HepG2 (cell line): ENCODE data around the gene HECTD1. TPM values are rescaled to one million over a fixed set of nuclear protein-coding genes. Genes with fewer than 3 reads are reported as not detected.

Experiments
- CC2D1A ChIP-seq: sonication (generic); formaldehyde crosslinking; IDR thresholded peaks from 2 replicates; pipeline ENCODE4 v1.8.1; 2023; ENCODE audit warnings: mild to moderate bottlenecking, missing genetic modification reagents
- GATAD2A ChIP-seq: IDR thresholded peaks from 2 replicates; pipeline ENCODE4 v1.6.1; 2016
- MTF1 ChIP-seq: sonication (generic); formaldehyde crosslinking; IDR thresholded peaks from 2 replicates; pipeline ENCODE4 v1.5.0; 2020; ENCODE audit warnings: missing genetic modification reagents
- NFIB ChIP-seq: sonication (generic); formaldehyde crosslinking; IDR thresholded peaks from 2 replicates; pipeline ENCODE4 v1.9.0; 2021; ENCODE audit warnings: missing genetic modification reagents, mild to moderate bottlenecking, borderline replicate concordance
- NR0B2 ChIP-seq: sonication (generic); formaldehyde crosslinking; IDR thresholded peaks from 2 replicates; pipeline ENCODE4 v1.4.0; 2020; ENCODE audit warnings: mild to moderate bottlenecking, missing genetic modification reagents
- SETDB1 ChIP-seq: sonication (generic); formaldehyde crosslinking; IDR thresholded peaks from 2 replicates; pipeline ENCODE4 v1.5.1; 2020; ENCODE audit warnings: missing genetic modification reagents, mild to moderate bottlenecking, borderline replicate concordance
- ZBTB46 ChIP-seq: sonication (generic); formaldehyde crosslinking; IDR thresholded peaks from 2 replicates; pipeline ENCODE4 v1.4.0; 2020; ENCODE audit warnings: mild to moderate bottlenecking, missing genetic modification reagents, borderline replicate concordance
- ZMYM4 ChIP-seq: sonication (generic); formaldehyde crosslinking; IDR thresholded peaks from 2 replicates; pipeline ENCODE4 v1.8.1; 2023; ENCODE audit warnings: mild to moderate bottlenecking, missing genetic modification reagents
- ZNF230 ChIP-seq: sonication (generic); formaldehyde crosslinking; IDR thresholded peaks from 2 replicates; pipeline ENCODE4 v1.4.0; 2020; ENCODE audit warnings: mild to moderate bottlenecking, missing genetic modification reagents
- ZNF460 ChIP-seq: sonication (generic); formaldehyde crosslinking; IDR thresholded peaks from 2 replicates; pipeline ENCODE4 v1.5.1; 2020; ENCODE audit warnings: missing genetic modification reagents, mild to moderate bottlenecking, borderline replicate concordance
- ZNF580 ChIP-seq: IDR thresholded peaks from 2 replicates; pipeline ENCODE4 v1.6.1; 2016; ENCODE audit warnings: low read depth, borderline replicate concordance
- ZNF678 ChIP-seq: sonication (generic); formaldehyde crosslinking; IDR thresholded peaks from 2 replicates; pipeline ENCODE4 v1.4.0; 2020; ENCODE audit warnings: mild to moderate bottlenecking, missing genetic modification reagents
- ZUFSP ChIP-seq: sonication (generic); formaldehyde crosslinking; IDR thresholded peaks from 2 replicates; pipeline ENCODE4 v1.9.0; 2021; ENCODE audit warnings: missing genetic modification reagents, mild to moderate bottlenecking, borderline replicate concordance
- polyA plus RNA-seq, 8 experiments: library from polyadenylated mRNA; depleted of rRNA in 3 of 8; stranded (reverse) in 7 of 8; unstranded in 1 of 8; fragments of >200 nt; fragmentation: Illumina TruSeq in 4 of 8; extraction: Trizol in 4 of 8; gene quantifications; 2 replicates each; pipeline versions ENCODE4 v1.2.1 to v1.2.3, GENCODE V29; 2011 to 2016; ENCODE audit warnings: low read depth in 4 of 8, missing spikeins in 1 of 8, mixed read lengths in 1 of 8; ENCODE audit not compliant: insufficient read depth in 1 of 8
- total RNA-seq, 5 experiments: library from RNA; depleted of rRNA; stranded (reverse); fragments of >200 nt; fragmentation: Illumina TruSeq; extraction: Trizol; gene quantifications; 2 replicates each; pipeline ENCODE4 v1.2.3, GENCODE V29; 2016; ENCODE audit warnings: low read depth in 1 of 5
- TF ChIP-seq, protein P1 (sequence below): sonication (generic); formaldehyde crosslinking; IDR thresholded peaks from 2 replicates; pipeline ENCODE4 v1.4.0; 2020; ENCODE audit warnings: mild to moderate bottlenecking, missing genetic modification reagents, borderline replicate concordance
- TF ChIP-seq, protein P2 (sequence below): sonication (generic); formaldehyde crosslinking; IDR thresholded peaks from 2 replicates; pipeline ENCODE4 v1.4.0; 2020; ENCODE audit warnings: missing genetic modification reagents, borderline replicate concordance
- TF ChIP-seq, protein P3 (sequence below): IDR thresholded peaks from 2 replicates; pipeline ENCODE4 v1.6.1; 2016

Gene HECTD1
- total and polyA plus RNA-seq, 2 of the 13 experiments (the other 11 are each of a cell fraction or from before 2014, with no cell fraction given) = 312 to 560 TPM

- TF ChIP-seq, protein P1, sequence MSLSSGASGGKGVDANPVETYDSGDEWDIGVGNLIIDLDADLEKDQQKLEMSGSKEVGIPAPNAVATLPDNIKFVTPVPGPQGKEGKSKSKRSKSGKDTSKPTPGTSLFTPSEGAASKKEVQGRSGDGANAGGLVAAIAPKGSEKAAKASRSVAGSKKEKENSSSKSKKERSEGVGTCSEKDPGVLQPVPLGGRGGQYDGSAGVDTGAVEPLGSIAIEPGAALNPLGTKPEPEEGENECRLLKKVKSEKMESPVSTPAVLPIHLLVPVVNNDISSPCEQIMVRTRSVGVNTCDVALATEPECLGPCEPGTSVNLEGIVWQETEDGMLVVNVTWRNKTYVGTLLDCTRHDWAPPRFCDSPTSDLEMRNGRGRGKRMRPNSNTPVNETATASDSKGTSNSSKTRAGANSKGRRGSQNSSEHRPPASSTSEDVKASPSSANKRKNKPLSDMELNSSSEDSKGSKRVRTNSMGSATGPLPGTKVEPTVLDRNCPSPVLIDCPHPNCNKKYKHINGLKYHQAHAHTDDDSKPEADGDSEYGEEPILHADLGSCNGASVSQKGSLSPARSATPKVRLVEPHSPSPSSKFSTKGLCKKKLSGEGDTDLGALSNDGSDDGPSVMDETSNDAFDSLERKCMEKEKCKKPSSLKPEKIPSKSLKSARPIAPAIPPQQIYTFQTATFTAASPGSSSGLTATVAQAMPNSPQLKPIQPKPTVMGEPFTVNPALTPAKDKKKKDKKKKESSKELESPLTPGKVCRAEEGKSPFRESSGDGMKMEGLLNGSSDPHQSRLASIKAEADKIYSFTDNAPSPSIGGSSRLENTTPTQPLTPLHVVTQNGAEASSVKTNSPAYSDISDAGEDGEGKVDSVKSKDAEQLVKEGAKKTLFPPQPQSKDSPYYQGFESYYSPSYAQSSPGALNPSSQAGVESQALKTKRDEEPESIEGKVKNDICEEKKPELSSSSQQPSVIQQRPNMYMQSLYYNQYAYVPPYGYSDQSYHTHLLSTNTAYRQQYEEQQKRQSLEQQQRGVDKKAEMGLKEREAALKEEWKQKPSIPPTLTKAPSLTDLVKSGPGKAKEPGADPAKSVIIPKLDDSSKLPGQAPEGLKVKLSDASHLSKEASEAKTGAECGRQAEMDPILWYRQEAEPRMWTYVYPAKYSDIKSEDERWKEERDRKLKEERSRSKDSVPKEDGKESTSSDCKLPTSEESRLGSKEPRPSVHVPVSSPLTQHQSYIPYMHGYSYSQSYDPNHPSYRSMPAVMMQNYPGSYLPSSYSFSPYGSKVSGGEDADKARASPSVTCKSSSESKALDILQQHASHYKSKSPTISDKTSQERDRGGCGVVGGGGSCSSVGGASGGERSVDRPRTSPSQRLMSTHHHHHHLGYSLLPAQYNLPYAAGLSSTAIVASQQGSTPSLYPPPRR (CRISPR knock-in tag) = no peak
- TF ChIP-seq MTF1 (CRISPR knock-in tag) (no peak), ZNF230 (CRISPR knock-in tag) (0 out of 2 replicates have a peak, but pooled peaks have one; percentile 82), SETDB1 (no peak), ZNF460 (CRISPR knock-in tag) (no peak), NFIB (CRISPR knock-in tag) (no peak), CC2D1A (CRISPR knock-in tag) (0 out of 2 replicates have a peak, but pooled peaks have one; percentile 50), NR0B2 (CRISPR knock-in tag) (no peak), ZBTB46 (CRISPR knock-in tag) (no peak), ZNF580 (CRISPR knock-in tag) (no peak), ZUFSP (CRISPR knock-in tag) (no peak), ZMYM4 (CRISPR knock-in tag) (no peak), GATAD2A (CRISPR knock-in tag) (no peak), ZNF678 (0 out of 2 replicates have a peak, but pooled peaks have one; percentile 41)
- TF ChIP-seq, protein P2, sequence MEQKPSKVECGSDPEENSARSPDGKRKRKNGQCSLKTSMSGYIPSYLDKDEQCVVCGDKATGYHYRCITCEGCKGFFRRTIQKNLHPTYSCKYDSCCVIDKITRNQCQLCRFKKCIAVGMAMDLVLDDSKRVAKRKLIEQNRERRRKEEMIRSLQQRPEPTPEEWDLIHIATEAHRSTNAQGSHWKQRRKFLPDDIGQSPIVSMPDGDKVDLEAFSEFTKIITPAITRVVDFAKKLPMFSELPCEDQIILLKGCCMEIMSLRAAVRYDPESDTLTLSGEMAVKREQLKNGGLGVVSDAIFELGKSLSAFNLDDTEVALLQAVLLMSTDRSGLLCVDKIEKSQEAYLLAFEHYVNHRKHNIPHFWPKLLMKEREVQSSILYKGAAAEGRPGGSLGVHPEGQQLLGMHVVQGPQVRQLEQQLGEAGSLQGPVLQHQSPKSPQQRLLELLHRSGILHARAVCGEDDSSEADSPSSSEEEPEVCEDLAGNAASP (CRISPR knock-in tag) = no peak
- TF ChIP-seq, protein P3, sequence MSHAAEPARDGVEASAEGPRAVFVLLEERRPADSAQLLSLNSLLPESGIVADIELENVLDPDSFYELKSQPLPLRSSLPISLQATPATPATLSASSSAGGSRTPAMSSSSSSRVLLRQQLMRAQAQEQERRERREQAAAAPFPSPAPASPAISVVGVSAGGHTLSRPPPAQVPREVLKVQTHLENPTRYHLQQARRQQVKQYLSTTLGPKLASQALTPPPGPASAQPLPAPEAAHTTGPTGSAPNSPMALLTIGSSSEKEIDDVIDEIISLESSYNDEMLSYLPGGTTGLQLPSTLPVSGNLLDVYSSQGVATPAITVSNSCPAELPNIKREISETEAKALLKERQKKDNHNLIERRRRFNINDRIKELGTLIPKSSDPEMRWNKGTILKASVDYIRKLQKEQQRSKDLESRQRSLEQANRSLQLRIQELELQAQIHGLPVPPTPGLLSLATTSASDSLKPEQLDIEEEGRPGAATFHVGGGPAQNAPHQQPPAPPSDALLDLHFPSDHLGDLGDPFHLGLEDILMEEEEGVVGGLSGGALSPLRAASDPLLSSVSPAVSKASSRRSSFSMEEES (CRISPR knock-in tag) = no peak
Measured at GRCh38 chr14:31255286-31255685, 47.7 kb upstream of the HECTD1 start (continued).
